A549 (cell line): ENCODE data around the gene PHYKPL. TPM values are rescaled to one million over a fixed set of nuclear protein-coding genes. Genes with fewer than 3 reads are reported as not detected.

Experiments used
- ATAC-seq, 2 experiments: fragments of 200-7000 bp in 1 of 2; fragments of >200 bp in 1 of 2; cut with Nextera tagmentation in 1 of 2; cut with Tn5 transposase in 1 of 2; 3 replicates each; pipeline versions ENCODE4 v1.8.0 to v1.9.1; 2018 to 2020; ENCODE audit warnings: mild to moderate bottlenecking in 1 of 2, moderate library complexity in 1 of 2
- CTCF ChIA-PET: fragments of 300-600 bp; sonication (Branson Sonifier 250); formaldehyde crosslinking; extraction: SDS; loops from one replicate; lab custom pipeline; 2021; ENCODE audit warnings: antibody characterized with exemption, inconsistent platforms; lab: Yijun Ruan, JAX
- POLR2A ChIA-PET: fragments of 350-600 bp; formaldehyde crosslinking; extraction: SDS; loops from one replicate; lab custom pipeline; 2021; ENCODE audit warnings: antibody characterized with exemption, inconsistent platforms; lab: Yijun Ruan, JAX
- DNase-seq, 2 experiments: peaks; one replicate each; pipeline versions ENCODE4 v3.0.0 to v3.0.0-alpha.2; 2011 to 2016; ENCODE audit warnings: low read depth in 1 of 2, low spot score in 1 of 2
- FAIRE-seq: peaks from 2 replicates; lab custom pipeline; 2011; peaks lifted over from hg19 to GRCh38; lab: Jason Lieb, UNC
- H3K27ac ChIP-seq, 2 experiments: fragments of >200 bp; sonication (Bioruptor Twin); formaldehyde crosslinking; 3 replicates each; pipeline ENCODE4 v1.5.1; 2016 to 2017
- H3K4me1 ChIP-seq: fragments of >200 bp; sonication (Bioruptor Twin); formaldehyde crosslinking; 3 replicates; pipeline ENCODE4 v1.6.1; 2016
- H3K4me2 ChIP-seq: fragments of >200 bp; sonication (Bioruptor Twin); formaldehyde crosslinking; 3 replicates; pipeline ENCODE4 v1.6.1; 2016
- H3K4me3 ChIP-seq: fragments of >200 bp; sonication (Bioruptor Twin); formaldehyde crosslinking; 3 replicates; pipeline ENCODE4 v1.5.1; 2016
- H3K9me3 ChIP-seq: fragments of >200 bp; sonication (Bioruptor Twin); formaldehyde crosslinking; 3 replicates; pipeline ENCODE4 v1.6.1; 2016
- BHLHE40 ChIP-seq: IDR thresholded peaks from 2 replicates; pipeline ENCODE4 v1.6.1; 2012; ENCODE audit warnings: low read depth, low read length, inconsistent platforms
- CBX8 ChIP-seq: fragments of 200-600 bp; sonication (generic); IDR thresholded peaks from 2 replicates; pipeline ENCODE4 v1.6.1; 2016
- CHD4 ChIP-seq: fragments of 200-600 bp; sonication (generic); IDR thresholded peaks from 2 replicates; pipeline ENCODE4 v1.6.1; 2016; ENCODE audit warnings: antibody characterized with exemption, mild to moderate bottlenecking, borderline replicate concordance
- EHF ChIP-seq: fragments of 250-450 bp; sonication (Bioruptor Pico); IDR thresholded peaks from 2 replicates; pipeline ENCODE4 v1.5.0; 2020; ENCODE audit warnings: mild to moderate bottlenecking
- EHMT2 ChIP-seq: fragments of 200-600 bp; sonication (generic); IDR thresholded peaks from 2 replicates; pipeline ENCODE4 v1.6.1; 2016; ENCODE audit warnings: antibody characterized with exemption, low read depth, mild to moderate bottlenecking, moderate library complexity
- EP300 ChIP-seq, 2 experiments: fragments of >200 bp; sonication (Bioruptor Twin); formaldehyde crosslinking; IDR thresholded peaks; 2 replicates in 1 of 2; 3 replicates in 1 of 2; pipeline ENCODE4 v1.6.1; 2016 to 2017
- ESRRA ChIP-seq: fragments of 150-350 bp; IDR thresholded peaks from 2 replicates; pipeline ENCODE4 v1.6.1; 2014; ENCODE audit warnings: mild to moderate bottlenecking, low read length, borderline replicate concordance
- FOSL2 ChIP-seq, 2 experiments: fragments of 450-650 bp in 1 of 2; fragments of >200 bp in 1 of 2; sonication (Bioruptor Twin) in 1 of 2; formaldehyde crosslinking; IDR thresholded peaks; 2 replicates each; pipeline versions ENCODE4 v1.5.0 to v1.6.1; 2016 to 2020; ENCODE audit warnings: mild to moderate bottlenecking in 1 of 2, moderate library complexity in 1 of 2
- HMGXB4 ChIP-seq: fragments of 250-450 bp; sonication (Bioruptor Pico); IDR thresholded peaks from 2 replicates; pipeline ENCODE4 v1.5.0; 2021; ENCODE audit warnings: mild to moderate bottlenecking, moderate library complexity, borderline replicate concordance
- HOXA7 ChIP-seq: fragments of 250-450 bp; sonication (Bioruptor Pico); IDR thresholded peaks from 2 replicates; pipeline ENCODE4 v1.5.0; 2020; ENCODE audit warnings: mild to moderate bottlenecking, moderate library complexity
- HOXB13 ChIP-seq: fragments of 250-450 bp; sonication (Bioruptor Pico); IDR thresholded peaks from 2 replicates; pipeline ENCODE4 v1.5.0; 2020; ENCODE audit warnings: low read depth, mild to moderate bottlenecking, moderate library complexity
- HOXB5 ChIP-seq: fragments of 250-450 bp; sonication (Bioruptor Pico); IDR thresholded peaks from 2 replicates; pipeline ENCODE4 v1.5.0; 2020; ENCODE audit warnings: mild to moderate bottlenecking, moderate library complexity
- KDM1A ChIP-seq: fragments of 200-600 bp; sonication (generic); IDR thresholded peaks from 2 replicates; pipeline ENCODE4 v1.6.1; 2016; ENCODE audit warnings: low read depth, mild to moderate bottlenecking
- KDM5A ChIP-seq: fragments of 200-600 bp; sonication (generic); IDR thresholded peaks from 2 replicates; pipeline ENCODE4 v1.6.1; 2016; ENCODE audit warnings: antibody characterized with exemption, mild to moderate bottlenecking
- MAZ ChIP-seq: fragments of 150-350 bp; IDR thresholded peaks from 2 replicates; pipeline ENCODE4 v1.6.1; 2014; ENCODE audit warnings: antibody characterized with exemption, low read depth, low read length, borderline replicate concordance
- NFE2L2 ChIP-seq: fragments of 150-350 bp; conservative IDR thresholded peaks from 2 replicates; pipeline ENCODE4 v1.6.1; 2014; ENCODE audit warnings: low read length
- PHF8 ChIP-seq: fragments of 200-600 bp; sonication (generic); IDR thresholded peaks from 2 replicates; pipeline ENCODE4 v1.6.1; 2016; ENCODE audit warnings: low read depth, mild to moderate bottlenecking, antibody characterized with exemption, moderate library complexity, borderline replicate concordance
- RAD21 ChIP-seq, 2 experiments: fragments of >200 bp in 1 of 2; sonication (Bioruptor Twin) in 1 of 2; formaldehyde crosslinking in 1 of 2; IDR thresholded peaks in 1 of 2; conservative IDR thresholded peaks in 1 of 2; 2 replicates in 1 of 2; 3 replicates in 1 of 2; pipeline ENCODE4 v1.6.1; 2012 to 2018; ENCODE audit warnings: inconsistent platforms in 1 of 2
- RCOR1 ChIP-seq: fragments of 150-350 bp; IDR thresholded peaks from 2 replicates; pipeline ENCODE4 v1.6.1; 2014; ENCODE audit warnings: antibody characterized with exemption, low read length, low read depth
- RFX5 ChIP-seq: fragments of 450-650 bp; IDR thresholded peaks from 2 replicates; pipeline ENCODE4 v1.7.1; 2014; ENCODE audit warnings: antibody characterized with exemption, mild to moderate bottlenecking, moderate library complexity
- TFCP2L1 ChIP-seq: fragments of 250-450 bp; sonication (Bioruptor Pico); IDR thresholded peaks from 2 replicates; pipeline ENCODE4 v1.5.0; 2021; ENCODE audit warnings: mild to moderate bottlenecking
- USF2 ChIP-seq: fragments of 450-650 bp; IDR thresholded peaks from 2 replicates; pipeline ENCODE4 v1.6.1; 2014; ENCODE audit warnings: antibody characterized with exemption
- ZSCAN20 ChIP-seq: fragments of 250-450 bp; sonication (Bioruptor Pico); IDR thresholded peaks from 2 replicates; pipeline ENCODE4 v1.8.0; 2022; ENCODE audit warnings: mild to moderate bottlenecking, moderate library complexity
- WGBS: methylation state at CpG from one replicate; pipeline ENCODE4 v1.1.6; 2017; ENCODE audit errors: missing lambda C conversion rate; 5-methylcytosine and 5-hydroxymethylcytosine counted together
- polyA plus RNA-seq, 4 experiments: library from polyadenylated mRNA; depleted of rRNA in 3 of 4; stranded (reverse); fragments of >200 nt; fragmentation: RNase III in 1 of 4; extraction: RNeasy Plus Mini Kit Qiagen cat#74134 plus additional on column Dnase treatment in 1 of 4; gene quantifications; 2 replicates in 3 of 4; 3 replicates in 1 of 4; pipeline ENCODE4 v1.2.3, GENCODE V29; 2011 to 2017
- TF ChIP-seq, protein P1 (sequence below): IDR thresholded peaks from 2 replicates; pipeline ENCODE4 v1.6.1; 2012; ENCODE audit warnings: low read depth, borderline replicate concordance
- TF ChIP-seq, protein P2 (sequence below): IDR thresholded peaks from 2 replicates; pipeline ENCODE4 v1.6.1; 2012
- TF ChIP-seq, protein P3 (sequence below): fragments of 250-450 bp; sonication (Bioruptor Pico); IDR thresholded peaks from 2 replicates; pipeline ENCODE4 v1.5.0; 2020; ENCODE audit warnings: low read depth, mild to moderate bottlenecking, moderate library complexity

Gene PHYKPL
- polyA plus RNA-seq, 2 of the 4 experiments (the other 2 are of a cell fraction): 13.0 to 21.9 TPM

- FAIRE-seq: no peak
- CTCF ChIA-PET: no interaction called here
- no peak overlapping the region for H3K4me3 ChIP-seq
- peaks cover 4% of the 10 kb centered on the region; the same call in 1 of the 3 replicates for H3K4me1 ChIP-seq
- H3K9me3 ChIP-seq: no peaks in the 10 kb centered on the region
- WGBS: 47% methylated on average over 4 of the region's 4 CpGs
- H3K4me2 ChIP-seq: no peak overlapping the region
- POLR2A ChIA-PET: no interaction called here
- TF ChIP-seq CHD4: no peak
- TF ChIP-seq USF2: peak; percentile 60
- DNase-seq: no peak
- no peak for ATAC-seq
- H3K27ac ChIP-seq: no peak overlapping the region
These were observed 4.1 kb upstream of the PHYKPL start for GRCh38 chr5:178236679-178237078.

- no peak overlapping the region for H3K27ac ChIP-seq
- TF ChIP-seq ZSCAN20: no peak
- no peak for TF ChIP-seq KDM1A
- TF ChIP-seq USF2: no peak
- no peak for TF ChIP-seq EHMT2
- no peak for TF ChIP-seq KDM5A
- TF ChIP-seq EP300 (IDR thresholded peaks at IDR 0.05): no peak
- no peak for TF ChIP-seq HMGXB4 (CRISPR knock-in tag)
- TF ChIP-seq PHF8: no peak
- TF ChIP-seq TFCP2L1 (CRISPR knock-in tag): no peak
- TF ChIP-seq, protein P1, sequence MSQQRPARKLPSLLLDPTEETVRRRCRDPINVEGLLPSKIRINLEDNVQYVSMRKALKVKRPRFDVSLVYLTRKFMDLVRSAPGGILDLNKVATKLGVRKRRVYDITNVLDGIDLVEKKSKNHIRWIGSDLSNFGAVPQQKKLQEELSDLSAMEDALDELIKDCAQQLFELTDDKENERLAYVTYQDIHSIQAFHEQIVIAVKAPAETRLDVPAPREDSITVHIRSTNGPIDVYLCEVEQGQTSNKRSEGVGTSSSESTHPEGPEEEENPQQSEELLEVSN: no peak
- no peak for TF ChIP-seq ESRRA
- TF ChIP-seq, protein P2, sequence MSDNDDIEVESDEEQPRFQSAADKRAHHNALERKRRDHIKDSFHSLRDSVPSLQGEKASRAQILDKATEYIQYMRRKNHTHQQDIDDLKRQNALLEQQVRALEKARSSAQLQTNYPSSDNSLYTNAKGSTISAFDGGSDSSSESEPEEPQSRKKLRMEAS: no peak
- TF ChIP-seq RAD21 (conservative IDR thresholded peaks at IDR 0.05 in 1 of 2, IDR thresholded peaks at IDR 0.05 in 1 of 2): no peak
- no peak for TF ChIP-seq EHF (CRISPR knock-in tag)
- no peak for TF ChIP-seq HOXA7
- no peak for TF ChIP-seq HOXB13 (CRISPR knock-in tag)
- no peak for TF ChIP-seq HOXB5 (CRISPR knock-in tag)
- FAIRE-seq: no peak
- no peaks in the 10 kb centered on the region for H3K9me3 ChIP-seq
- WGBS: 93% methylated on average over 9 of the region's 9 CpGs
- no peak overlapping the region for H3K4me3 ChIP-seq
- no peak for DNase-seq
- ATAC-seq: no peak
- H3K4me1 ChIP-seq: peaks cover 9% of the 10 kb centered on the region
- no peak overlapping the region for H3K4me2 ChIP-seq
- ChIA-PET CTCF (interaction anchor here (0.7 kb wide), 1 partner anchor 20 kb away, joined by 5 read pairs; no protein-coding TSS in a partner anchor), POLR2A (no interaction called here)
These were observed 3.5 kb upstream of the PHYKPL start for GRCh38 chr5:178236126-178236525.

- DNase-seq: no peak
- no peak overlapping the region for H3K4me3 ChIP-seq
- POLR2A ChIA-PET: interaction anchor here (1.0 kb wide), 1 partner anchor 31 kb away, joined by 3 read pairs; the partner anchor contains the start of gene HNRNPAB
- H3K4me2 ChIP-seq: no peak overlapping the region
- no peak for TF ChIP-seq HOXA7
- no peak for TF ChIP-seq TFCP2L1 (CRISPR knock-in tag)
- TF ChIP-seq, protein P3, sequence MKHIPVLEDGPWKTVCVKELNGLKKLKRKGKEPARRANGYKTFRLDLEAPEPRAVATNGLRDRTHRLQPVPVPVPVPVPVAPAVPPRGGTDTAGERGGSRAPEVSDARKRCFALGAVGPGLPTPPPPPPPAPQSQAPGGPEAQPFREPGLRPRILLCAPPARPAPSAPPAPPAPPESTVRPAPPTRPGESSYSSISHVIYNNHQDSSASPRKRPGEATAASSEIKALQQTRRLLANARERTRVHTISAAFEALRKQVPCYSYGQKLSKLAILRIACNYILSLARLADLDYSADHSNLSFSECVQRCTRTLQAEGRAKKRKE (CRISPR knock-in tag): no peak
- TF ChIP-seq FOSL2 (IDR thresholded peaks at IDR 0.05): no peak
- TF ChIP-seq FOSL2 (CRISPR knock-in tag; IDR thresholded peaks at IDR 0.05): no peak
- TF ChIP-seq RFX5: no peak
- no peak for TF ChIP-seq RCOR1
- TF ChIP-seq NFE2L2: no peak
- no peak for TF ChIP-seq MAZ
- no peak for TF ChIP-seq CBX8
- no peak for TF ChIP-seq BHLHE40
- TF ChIP-seq, all 56 proteins: peak for 0
- CTCF ChIA-PET: interaction anchor here (0.7 to 1.3 kb wide), 7 partner anchors 11 to 1259 kb away, joined by 3 to 6 read pairs (median 4); no protein-coding TSS in a partner anchor
- ATAC-seq: no peak
- no peaks in the 10 kb centered on the region for H3K9me3 ChIP-seq
- no peak overlapping the region for H3K27ac ChIP-seq
- 82% methylated on average over 3 of the region's 3 CpGs for WGBS
- FAIRE-seq: no peak
- peaks cover 14% of the 10 kb centered on the region for H3K4me1 ChIP-seq
These were observed 3.0 kb upstream of the PHYKPL start for GRCh38 chr5:178235588-178235974.
